ENCODE measurements around the gene ARF1.

ARF1 gene

GRCh38 chr1:228050571-228051231 lies 31.8 kb upstream of the ARF1 start:
- DNase-seq: no peak

GRCh38 chr1:228058172-228058948 lies 24.1 kb upstream of the ARF1 start:
- DNase-seq: peak; percentile 7

- peak; percentile 15 for DNase-seq
Measured at GRCh38 chr1:228058949-228059633, 23.4 kb upstream of the ARF1 start.

- DNase-seq: peak; percentile 37
Measured at GRCh38 chr1:228059634-228060457, 22.7 kb upstream of the ARF1 start.

DNA sequence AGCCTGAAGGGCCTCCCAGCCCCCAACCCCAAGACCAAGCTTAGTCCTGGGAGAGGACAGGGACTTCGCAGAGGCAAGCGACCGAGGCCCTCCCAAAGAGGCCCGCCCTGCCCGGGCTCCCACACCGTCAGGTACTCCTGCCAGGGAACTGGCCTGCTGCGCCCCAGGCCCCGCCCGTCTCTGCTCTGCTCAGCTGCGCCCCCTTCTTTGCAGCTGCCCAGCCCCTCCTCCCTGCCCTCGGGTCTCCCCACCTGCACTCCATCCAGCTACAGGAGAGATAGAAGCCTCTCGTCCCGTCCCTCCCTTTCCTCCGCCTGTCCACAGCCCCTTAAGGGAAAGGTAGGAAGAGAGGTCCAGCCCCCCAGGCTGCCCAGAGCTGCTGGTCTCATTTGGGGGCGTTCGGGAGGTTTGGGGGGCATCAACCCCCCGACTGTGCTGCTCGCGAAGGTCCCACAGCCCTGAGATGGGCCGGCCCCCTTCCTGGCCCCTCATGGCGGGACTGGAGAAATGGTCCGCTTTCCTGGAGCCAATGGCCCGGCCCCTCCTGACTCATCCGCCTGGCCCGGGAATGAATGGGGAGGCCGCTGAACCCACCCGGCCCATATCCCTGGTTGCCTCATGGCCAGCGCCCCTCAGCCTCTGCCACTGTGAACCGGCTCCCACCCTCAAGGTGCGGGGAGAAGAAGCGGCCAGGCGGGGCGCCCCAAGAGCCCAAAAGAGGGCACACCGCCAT lies 21.9 kb upstream of the ARF1 start:
- DNase-seq: peak; percentile 38

DNA sequence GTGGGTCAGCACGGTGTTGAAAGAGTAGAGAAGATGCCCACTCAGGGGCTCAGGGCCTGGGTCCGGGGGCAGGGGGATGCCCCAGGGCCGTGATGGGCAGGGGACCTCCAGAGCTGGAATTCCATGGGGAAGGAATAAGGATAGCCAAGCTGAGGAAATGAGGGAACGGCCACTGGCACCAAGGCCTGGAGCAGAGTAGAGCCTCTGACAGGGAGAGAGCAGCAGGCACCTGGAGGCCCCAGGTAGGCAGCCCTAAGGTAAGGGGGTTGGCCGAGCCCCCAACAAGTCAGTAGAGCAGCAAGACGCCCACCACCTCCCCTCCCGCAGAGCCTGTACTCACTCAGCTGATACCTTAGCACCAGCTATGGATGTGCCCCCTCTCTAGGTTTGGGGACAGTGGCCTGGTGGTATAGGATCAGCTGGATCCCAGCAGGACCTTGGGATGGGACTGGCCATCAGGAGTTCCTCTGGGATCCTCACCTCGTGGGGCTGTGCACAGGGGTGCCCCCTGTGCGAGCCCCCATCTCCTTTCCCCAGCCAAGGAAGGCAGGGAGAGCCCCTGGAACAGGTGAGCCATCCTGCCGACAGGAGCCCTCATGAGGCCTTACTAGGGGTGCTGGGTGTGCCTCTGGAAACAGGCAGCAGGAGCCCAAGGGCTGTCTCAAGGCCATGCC lies 21.0 kb upstream of the ARF1 start:
- DNase-seq: peak; percentile 12

- DNase-seq: peak; percentile 12
Measured at GRCh38 chr1:228062085-228062791, 20.3 kb upstream of the ARF1 start.

GRCh38 chr1:228062812-228063211 lies 19.7 kb upstream of the ARF1 start:
- DNase-seq: no peak

DNA sequence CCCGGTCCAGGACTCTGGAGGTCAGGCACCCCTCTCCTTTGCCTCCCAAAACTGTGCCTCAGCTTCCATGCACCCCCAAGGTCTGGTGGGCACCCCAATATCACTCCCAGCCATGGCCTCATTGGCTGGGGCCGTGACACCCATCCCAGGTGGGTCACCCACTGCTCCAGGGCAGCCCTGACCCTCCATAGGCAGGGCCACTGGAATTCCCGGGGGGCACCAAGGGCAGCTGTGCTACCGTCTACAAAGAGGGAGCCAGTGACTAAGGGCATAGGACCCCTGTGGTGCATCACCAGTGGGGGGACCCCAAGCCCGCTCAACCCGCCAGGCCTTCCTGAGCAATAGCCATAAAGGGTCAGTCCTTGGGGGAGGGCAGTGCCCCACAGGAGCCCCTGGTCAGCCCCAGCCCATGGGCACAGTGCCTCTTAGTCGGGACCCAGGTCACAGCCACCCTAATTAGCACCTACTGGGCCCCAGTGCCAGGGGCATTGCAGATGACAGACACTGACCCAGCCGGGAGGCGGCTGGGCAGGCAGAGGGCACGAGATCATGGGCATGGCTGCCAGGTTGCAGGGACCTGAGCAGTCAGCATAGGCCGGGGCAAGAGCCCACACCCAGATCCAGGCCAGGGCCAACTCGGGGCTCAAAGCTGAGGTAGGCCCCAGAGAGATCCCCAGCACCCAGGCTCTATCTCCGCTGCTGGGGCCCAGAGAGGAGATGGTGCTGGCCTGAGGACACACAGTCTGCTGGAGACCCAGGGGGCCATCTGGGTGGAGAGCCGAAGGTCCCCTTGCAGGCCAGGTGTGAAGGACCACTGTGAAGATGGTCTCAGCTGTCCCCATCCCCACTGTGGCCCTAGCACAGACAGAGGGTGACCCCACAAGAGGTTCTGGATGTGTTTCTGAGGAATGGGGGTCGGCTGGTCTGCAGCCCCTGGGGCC lies 19.0 kb upstream of the ARF1 start:
- DNase-seq: no peak

DNA sequence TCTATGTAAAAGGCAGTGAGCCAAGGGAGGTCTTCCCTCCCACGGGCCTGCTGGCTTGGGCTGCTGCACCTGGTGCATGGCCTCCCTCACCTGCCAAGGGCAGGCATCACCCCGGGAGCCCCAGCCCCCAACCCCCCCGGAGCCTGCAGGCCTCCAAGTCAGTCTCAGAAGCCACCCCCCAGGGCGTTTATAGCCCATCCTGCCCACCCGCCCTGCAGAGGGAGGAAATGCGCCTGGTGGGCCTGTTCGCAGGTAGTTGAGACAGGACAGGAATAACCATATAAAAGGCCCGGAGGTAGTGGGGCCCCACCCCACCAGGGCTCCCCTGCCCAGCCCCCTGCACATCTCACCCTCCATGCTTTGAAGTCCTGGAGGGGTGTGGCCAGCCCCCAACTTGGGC lies 18.2 kb upstream of the ARF1 start:
- no peak for DNase-seq

DNA sequence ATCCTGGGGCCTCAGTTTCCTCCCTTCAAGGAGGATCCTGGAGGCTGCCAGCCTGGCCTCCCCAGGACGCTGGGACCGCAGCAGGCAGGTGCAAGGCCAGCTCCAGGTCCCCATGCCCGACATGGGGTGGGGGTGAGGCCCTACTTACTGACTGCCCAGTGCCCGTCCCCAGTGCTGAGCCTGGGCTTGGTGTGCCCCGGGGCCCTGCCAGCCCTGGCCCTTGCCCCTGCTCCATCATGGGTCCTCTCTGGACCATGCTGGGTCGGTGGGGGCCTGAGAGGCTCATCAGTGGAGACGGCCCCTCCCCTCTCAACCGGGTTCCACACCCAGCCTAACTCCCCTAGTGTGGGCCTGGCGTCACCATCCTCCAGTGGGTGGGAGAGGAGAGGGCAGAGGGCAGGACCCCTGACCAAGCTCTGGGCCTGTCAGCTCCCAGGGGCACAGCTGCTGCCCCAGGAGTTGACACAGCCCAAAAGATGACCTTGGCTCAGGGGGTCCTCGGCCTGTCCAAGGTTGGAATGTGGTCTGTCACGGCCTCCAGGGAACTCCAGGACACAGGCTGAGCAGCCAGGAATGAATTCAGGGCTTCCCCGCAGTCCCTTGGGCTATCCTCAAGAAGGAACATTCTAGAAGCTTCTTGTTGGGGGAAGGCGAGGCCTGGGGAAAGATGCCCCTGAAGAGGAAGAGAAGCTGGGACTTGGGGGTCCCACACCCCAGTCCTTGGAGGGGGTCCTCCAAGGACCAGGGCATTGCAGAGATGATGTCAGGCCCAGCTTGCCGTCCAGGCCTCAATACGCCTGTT lies 17.6 kb upstream of the ARF1 start:
- DNase-seq: no peak

DNA sequence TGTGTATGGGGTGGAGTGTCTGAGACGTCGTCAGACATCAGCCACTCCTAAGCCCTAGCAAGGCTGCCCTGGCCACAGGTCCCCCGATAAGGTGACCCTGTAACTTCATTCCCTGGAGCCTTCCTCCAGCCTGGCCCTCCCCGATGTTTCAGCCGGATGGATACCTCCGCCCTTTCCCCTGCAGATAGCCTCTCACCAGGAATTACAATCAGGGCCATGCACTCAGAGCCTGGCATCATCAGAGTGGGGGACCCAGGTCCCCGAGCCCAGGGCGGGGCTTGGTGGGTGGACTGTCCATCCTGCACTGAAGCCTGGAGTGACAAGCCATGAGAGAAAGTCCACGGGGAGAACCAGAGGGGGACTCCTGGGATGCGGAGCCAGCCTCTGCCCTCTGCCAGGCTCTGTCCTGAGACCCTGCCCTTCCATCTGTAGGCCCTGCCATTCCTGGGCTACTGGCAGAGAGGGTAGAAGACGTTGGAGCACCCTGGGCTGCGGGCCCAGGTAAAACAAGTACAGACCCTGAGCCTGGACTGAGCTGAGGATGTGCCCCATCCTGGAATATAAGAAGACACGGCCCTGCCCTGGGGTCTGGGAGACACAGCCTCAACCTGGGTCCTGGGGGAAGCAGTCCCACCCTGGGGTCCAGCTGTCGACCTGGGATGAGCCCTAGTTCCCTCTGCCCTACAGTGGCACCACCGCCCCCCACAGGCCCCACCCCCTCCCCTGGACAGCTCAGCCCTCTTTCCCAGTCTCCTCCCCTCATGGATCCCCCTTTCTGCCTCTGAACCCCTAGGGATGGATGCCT lies 16.8 kb upstream of the ARF1 start:
- DNase-seq: no peak

DNA sequence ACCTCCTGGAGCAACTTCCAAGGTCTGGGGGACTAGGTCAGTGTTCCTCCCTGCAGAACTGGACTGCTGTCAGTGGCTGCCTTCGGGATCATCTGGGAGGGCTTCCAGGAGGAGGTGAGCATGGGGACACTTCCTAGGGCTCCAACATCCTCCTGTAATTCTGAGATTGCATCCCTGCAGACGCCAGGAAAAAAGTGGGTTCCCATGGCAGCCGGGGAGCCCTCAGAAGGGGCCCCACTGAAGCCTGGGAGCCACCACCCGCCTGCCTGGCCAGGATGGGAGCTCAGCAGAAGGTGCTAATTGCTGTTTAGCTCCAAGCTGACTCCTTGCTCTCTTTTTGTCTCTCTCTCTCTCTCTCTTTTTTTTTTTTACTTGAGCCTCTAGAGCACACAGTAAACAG lies 16.1 kb upstream of the ARF1 start:
- DNase-seq: no peak

DNA sequence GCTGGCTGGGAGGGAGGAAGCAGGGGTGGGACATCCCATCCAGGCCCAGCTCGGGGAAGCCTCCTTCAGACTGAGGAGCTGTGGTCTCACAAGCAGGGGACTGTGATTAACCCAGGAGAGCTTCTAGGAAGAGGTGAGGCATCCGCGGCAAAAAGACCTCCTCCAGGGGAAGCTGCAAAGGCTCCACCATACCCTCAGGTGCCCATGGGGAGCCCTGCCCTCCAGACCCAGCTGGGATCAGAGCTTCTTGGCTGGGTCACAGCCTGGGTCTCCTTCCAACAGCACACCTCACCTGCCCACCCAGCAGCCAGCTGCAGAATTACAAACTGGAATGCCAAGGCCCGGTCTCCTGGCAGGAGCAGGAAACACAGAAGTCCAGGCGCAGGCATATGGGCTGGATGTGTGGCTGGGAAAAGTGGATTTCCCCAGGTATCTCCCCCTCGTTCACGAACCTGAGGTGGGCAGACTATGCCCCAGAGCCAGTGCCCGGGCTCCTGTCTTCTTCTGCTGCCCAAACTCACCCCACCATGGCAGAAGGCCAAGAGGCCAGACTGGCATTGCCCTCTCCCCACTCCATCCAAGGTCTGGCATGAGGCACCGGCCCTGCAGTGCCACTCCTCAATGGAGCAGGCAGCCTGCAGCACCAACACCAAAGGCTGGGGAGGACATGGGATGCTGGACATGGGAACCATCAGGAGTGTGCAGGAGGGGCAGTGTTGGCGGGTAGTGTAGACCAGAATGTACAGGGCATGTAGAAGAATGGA lies 15.4 kb upstream of the ARF1 start:
- DNase-seq: no peak

DNA sequence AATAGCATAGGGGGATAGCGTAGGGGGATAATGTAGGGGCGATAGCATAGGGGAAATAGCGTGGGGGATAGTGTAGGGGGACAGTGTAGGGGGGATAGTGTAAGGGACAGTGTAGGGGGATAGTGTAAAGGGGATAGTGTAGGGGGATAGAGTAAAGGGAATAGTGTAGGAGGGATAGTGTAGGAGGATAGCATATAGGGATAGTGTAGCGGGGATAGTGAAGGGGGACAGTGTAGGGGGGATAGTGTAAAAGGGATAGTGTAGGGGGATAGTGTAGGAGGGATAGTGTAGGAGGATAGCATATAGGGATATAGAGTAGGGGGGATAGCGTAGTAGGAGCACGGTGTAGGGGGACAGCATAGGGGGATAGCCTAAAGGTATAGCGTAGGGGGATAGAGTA lies 14.1 kb upstream of the ARF1 start:
- DNase-seq: no peak

- DNase-seq: no peak
Measured at GRCh38 chr1:228070173-228070572, 12.3 kb upstream of the ARF1 start.

GRCh38 chr1:228070851-228071250 lies 11.7 kb upstream of the ARF1 start:
- DNase-seq: no peak

Data from femur (tissue), 1 donor.